ENCODE measurements around the gene P2RY2.

GRCh38 chr11:73239111-73239521, 21.0 kb downstream of the P2RY2 start:
- TF ChIP-seq CTCF (IDR thresholded peaks at IDR 0.05; ENCODE audit: insufficient read depth, low read length, poor library complexity, severe bottlenecking) (no peak), EZH2phosphoT487 (conservative IDR thresholded peaks at IDR 0.05; ENCODE audit: low read length) (no peak)

All from SU-DHL-6 (cell line).